ENCODE measurements around the gene YPEL5.

DNA sequence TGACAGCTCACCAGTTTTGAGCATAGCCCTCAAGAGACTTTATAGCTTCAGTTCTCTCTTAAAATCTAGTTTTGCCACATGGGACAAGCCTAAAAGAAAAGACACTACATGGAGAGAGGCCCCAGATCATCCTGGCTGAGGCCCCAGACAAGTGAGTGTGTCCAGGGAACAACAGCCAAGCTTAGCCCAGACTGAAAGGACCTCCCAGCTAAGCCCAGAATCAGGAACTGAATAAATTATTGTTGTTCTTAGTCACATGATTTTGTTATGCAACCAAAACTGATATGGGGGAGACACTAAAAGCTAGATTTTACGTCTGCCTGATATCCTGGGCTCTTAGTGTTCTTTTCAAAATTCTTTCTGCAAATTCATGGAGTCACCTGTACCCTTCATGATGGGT, 55.2 kb downstream of the YPEL5 start:
- no peak for TF ChIP-seq POLR2A (IDR thresholded peaks at IDR 0.05)
- TF ChIP-seq, protein P1, sequence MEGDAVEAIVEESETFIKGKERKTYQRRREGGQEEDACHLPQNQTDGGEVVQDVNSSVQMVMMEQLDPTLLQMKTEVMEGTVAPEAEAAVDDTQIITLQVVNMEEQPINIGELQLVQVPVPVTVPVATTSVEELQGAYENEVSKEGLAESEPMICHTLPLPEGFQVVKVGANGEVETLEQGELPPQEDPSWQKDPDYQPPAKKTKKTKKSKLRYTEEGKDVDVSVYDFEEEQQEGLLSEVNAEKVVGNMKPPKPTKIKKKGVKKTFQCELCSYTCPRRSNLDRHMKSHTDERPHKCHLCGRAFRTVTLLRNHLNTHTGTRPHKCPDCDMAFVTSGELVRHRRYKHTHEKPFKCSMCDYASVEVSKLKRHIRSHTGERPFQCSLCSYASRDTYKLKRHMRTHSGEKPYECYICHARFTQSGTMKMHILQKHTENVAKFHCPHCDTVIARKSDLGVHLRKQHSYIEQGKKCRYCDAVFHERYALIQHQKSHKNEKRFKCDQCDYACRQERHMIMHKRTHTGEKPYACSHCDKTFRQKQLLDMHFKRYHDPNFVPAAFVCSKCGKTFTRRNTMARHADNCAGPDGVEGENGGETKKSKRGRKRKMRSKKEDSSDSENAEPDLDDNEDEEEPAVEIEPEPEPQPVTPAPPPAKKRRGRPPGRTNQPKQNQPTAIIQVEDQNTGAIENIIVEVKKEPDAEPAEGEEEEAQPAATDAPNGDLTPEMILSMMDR (IDR thresholded peaks at IDR 0.05): no peak
